NCI-H1048 (cell line): ENCODE measurements around the gene TRIM9.

Experiments
- DNase-seq: peaks from one replicate; lab custom pipeline; 2025; lab: John Stamatoyannopoulos, UW

The TRIM9 gene

DNA sequence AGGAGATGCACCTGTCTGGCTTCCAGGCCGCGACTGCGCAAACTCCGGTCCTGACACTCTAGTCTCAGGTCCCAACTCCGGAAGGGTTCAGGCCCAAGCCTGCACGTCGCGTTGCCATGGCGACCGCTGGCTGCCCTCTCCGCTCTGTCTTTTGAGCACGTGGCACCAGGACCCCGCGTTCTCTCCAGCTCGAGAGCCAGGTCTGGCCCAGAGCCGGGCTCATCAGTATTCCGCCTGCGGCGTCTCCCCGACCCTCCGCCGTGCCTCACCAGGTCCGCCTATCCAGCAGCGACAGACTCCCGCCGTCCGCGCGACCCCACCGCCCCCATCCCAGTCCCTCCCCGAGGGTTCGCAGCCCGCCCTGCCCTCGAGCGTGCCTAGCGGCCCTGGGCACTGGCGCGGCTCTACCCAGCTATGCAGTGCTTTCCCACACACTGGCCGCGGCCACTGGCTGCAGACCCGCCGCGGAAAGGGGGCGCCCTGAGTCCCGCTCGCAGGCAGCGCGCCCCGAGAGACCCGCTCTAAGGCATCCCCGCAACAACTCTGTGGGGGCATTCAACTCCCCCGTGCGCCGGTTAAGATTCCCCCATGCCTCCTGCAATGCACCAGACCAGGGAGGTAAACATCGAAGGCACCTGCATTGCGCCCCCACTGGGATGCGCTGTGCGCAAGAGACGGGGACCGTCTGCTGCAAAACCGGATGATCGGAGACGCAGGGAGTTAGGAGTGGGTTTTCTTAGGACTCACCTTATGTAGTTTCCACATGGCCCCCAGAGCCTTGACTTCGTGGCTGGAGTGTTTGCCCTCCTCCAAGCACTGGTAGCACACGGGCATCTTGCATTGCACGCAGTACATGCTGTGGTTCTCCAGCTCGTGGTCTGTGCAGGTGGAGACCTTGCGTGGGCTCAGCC is 1.3 kb downstream of the TRIM9 start:
- DNase-seq: no peak

DNA sequence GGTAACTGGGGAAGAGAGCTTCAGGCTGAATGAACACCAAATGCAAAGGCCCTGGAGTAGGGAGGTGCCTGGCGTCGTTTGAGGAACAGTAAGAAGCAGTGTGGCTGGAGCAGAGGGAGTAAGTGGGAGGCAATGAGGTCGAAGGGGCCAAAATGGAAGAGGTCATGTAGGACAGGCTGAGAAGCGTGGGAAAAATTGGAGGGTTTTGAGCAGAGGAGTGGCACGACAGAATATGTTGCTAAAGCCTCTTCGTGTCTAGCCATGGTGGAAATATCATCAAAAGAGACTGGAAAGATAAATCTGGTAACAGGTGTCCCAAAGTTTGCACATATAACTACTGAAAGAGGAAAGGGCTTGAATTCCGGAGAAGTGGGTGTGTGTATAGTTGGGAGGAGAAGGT is 1.9 kb downstream of the TRIM9 start:
- DNase-seq: no peak

DNA sequence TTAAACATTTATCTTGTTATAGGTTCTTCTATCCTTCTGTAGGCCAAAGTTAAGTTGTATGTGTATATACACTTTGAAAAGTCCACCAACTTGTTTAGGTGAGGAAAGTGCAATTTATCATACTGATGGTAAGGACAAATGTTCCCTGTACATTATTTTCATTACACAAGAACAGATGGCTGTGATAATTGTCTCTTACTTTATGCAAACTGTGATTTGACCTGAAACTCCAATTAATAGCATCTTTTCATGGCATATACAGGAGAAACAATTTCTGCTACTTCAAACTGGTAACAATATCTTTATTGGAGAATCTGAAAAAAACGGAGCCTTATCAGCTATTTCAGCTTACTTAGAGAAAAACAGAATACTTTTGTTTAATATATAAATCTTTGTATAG is 5.6 kb downstream of the TRIM9 start:
- DNase-seq: no peak

DNA sequence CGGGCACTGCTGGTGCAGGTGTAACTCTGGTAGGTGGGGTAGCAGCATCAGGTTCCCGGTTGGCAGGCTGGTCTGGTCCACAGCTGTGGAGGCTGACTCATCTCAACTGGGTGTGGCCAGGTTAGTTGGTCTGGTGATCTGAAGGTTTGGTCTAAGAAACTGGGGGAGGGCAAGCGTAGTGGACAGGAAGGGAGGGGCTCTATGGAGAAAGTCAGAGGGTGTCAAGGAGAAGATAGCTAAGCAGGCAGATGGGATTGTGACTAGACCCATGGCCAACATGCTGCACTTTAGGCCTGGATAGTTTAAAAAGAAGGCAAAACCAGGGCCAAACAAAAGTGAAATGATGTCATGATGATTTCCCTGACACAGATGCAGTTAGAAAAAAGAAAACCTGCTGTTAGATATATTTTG is 7.9 kb downstream of the TRIM9 start:
- DNase-seq: no peak

DNA sequence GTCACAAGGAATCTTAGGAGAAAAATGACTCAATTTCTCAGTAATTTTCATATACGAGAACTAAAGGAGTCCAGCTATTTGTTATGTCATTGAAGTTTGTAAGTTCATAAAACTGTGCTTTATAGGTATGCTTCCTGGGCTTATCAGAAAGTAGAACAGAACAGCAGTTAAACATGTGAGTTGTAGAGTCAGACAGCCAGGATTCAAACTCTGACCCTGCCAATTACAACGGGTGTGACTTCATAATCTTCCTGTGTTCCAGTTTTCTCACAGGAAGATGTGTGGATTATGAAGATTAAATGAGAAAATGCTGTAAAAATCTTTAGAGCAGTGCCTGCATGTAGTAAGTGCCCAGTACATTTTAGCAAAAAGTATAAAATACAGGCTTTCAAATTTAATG is 8.9 kb downstream of the TRIM9 start:
- DNase-seq: no peak

DNA sequence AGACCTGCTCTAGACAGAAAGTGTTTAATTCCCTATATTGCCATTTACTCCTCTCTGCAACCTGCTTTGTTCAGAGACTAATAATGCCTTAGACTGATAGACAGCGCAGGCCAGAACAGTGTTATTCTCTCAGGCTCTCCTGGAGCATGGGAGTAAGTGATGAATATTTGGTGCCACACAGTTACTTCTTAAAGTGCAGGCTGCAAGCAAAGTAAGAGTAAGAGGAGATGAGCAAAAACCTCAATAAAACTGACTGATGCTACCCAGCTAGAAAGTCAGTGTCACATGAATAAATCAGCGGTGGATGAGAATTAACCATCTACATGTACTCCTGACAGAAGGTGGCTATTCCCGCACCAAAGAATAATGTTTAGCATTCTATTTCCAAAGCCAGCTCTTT is 9.9 kb downstream of the TRIM9 start:
- DNase-seq: no peak

DNA sequence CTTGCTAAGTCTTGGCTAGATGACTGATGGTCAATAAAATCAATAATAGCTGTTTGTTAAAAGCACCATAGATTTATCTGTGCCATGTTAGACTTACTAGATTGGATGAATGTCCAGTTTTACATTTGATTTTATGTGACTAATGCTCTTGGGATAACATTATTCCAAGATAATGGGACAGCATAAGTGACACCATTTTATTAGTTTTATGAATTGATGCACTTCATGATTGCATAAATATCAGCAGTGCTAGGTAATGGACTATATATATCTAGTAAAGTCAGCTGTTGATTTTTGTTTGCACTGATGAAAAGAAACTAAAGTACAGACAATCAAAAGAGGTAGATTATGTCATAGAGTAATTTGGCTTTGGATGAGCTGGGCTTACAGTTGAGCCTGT is 10.4 kb downstream of the TRIM9 start:
- no peak for DNase-seq

DNA sequence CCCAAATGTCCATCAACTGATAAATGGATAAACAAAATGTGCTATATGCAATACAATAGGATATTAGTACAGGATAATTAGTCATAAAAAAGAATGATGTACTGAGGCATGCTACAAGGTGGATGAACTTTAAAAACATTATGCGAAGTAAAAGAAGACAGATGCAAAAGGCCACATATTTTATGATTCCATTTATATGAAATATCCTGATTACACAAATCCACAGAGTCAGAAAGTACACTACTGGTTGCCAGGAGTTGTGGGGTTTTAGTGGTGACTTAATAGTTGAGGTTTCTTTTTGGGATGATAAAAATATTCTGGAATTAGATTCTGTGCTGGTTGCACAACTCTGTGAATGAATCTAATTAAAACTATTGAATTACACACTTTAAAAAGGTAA is 12.6 kb downstream of the TRIM9 start:
- DNase-seq: no peak

DNA sequence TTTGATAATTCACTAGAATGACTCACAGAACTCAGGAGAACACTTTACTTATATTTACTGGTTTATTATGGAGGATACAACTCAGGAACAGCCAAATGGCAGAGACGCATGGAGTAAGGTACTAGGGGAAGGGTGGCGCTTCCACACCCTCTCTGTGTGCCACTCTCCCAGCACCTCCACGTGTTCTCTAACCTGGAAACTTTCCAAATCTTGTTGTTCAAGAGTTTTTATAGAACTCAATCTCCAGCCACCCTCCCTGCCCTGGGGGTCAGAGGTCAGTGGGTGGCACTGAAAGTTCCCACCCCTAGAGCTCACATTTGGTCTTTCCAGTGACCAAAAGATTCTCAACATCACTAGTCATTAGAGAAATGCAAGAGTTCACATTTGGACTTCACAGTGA is 13.2 kb downstream of the TRIM9 start:
- DNase-seq: no peak

DNA sequence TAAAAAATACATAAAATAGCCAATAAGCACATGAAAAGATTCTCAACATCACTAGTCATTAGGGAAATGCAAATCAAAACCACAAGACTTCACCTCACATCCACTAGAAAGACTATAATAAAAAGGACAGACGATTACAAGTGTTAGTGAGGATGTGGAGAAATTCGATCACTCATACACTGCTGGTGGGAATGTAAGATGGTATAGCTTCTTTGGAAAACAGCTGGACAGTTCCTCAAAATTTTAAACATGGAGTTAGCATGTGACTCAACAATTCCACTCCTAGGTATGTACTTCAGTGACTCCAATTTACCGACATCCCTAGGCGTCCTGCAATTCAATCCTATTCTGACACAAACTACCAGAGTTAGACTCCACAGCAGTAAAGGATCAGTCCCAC is 13.7 kb downstream of the TRIM9 start:
- DNase-seq: no peak

DNA sequence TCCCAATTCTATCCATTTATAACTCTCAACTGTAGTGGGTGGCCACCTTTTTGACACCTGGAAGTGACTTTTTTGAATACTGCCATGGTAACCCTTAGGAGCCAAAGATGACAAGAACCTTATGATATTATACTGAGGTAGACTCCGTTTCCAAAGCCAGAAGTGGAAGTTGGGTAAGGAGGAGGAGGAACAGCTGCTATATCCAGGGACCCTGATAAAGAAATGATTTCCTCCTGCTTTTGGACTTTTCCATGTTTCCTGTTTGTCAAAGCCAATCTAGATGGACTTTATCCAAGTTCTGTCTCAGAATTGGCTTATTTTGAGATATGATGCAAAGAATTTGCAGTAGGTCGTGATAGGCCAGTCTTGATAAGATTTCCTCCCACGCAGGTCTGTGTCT is 14.3 kb downstream of the TRIM9 start:
- DNase-seq: no peak

DNA sequence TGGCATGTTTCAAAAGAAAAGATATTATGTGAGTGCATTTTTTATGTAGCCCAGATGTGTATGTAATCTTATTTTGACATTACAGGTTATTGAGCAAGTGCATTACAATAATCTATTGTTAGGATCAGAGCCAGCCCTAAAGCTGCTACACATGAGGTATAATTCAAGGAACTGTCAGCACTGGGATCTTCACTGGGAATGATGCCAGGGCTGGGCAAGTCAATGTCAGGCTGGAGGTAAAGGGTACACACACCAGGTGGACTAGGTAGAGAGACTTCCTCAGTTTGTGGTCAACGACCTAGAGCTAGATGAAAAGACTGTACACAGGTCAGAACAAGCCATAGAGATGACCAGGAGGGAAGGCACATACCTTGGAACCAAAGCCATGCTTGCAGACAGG is 15.4 kb downstream of the TRIM9 start:
- DNase-seq: no peak

DNA sequence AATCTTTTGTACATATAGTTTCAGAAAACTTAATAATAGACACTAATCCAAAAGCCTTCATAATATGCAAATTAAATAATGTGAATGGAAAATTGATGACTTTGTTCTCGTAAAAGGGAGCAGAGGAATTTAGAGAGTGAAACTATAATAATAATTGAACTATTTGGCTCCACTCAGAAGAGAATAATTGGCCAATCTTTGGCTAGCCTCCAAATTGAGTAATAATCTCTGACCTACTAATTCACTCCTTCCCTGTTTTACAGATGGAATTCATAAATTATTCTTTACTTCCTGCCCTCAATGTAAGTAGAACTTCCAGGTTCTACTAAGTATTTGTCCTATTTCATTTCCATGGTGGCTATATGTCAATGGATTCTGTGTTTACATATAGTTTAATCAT is 15.8 kb downstream of the TRIM9 start:
- peak; percentile 54 for DNase-seq

DNA sequence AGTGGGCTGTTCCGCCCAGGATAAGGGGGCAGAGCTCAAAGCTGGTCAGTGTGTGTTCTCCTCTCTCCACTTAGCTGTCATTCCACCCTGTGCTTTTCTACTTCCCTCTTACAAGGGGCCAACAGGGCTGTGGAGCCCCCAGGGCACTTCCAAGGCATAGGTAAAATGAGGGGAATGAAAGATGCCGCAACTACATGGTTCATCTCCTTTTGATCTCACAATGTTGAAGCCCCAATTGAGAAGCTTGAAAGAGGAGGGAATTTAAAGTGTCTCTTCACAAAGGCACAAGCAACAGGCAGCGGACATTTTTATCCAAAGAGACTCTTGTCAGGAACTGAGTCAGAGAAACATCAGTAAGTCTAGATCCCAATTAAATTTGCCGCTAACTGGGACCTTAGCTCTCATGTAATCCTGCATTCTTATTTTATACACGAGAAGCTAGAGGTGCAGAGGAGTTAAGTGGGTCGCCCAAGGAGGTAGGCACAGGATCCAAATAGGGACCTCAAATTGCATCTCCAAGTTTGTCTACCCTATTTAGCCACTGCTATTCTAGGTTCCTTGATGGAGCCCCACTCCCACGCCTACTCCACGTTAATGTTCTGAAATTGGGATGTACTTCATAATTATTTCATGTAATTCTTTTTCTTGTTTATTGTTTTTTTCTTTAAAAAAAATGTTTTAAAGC is 20.1 kb downstream of the TRIM9 start:
- DNase-seq: no peak

DNA sequence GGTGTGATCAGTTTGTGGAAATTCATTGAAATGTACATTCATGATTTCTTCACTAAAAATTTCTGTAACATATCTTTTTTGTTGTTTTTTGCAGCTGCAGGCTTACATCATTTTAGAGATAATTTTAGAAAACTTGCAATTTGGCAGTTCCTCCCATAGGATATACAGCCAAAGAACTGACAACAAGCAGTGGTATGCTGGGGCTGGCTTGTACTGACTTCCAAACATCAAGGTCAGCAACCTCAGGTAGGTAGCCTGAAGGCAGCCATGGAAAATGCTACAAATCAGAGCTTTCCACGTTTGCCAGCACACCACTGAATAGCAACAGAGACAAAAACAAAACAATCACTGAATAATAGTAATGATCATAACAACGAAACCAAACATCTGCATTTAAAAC is 21.2 kb downstream of the TRIM9 start:
- DNase-seq: no peak

DNA sequence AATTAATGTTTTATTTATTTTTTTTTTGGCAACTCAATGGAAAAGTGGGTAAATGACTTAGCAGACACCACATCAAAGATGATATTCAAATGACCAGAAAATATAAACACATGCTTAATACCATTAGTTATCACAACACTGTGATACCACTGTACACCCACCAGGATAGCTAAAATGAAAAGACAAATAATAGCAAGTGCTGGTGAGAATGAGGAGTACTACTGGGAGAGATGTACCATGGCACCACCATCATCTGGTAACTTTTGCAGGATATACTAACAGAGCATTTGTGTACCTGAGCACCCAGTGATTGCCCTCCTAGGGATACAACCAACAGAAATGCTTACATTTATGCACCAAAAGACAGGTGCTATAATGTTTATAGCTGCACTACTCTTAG is 21.9 kb downstream of the TRIM9 start:
- no peak for DNase-seq

DNA sequence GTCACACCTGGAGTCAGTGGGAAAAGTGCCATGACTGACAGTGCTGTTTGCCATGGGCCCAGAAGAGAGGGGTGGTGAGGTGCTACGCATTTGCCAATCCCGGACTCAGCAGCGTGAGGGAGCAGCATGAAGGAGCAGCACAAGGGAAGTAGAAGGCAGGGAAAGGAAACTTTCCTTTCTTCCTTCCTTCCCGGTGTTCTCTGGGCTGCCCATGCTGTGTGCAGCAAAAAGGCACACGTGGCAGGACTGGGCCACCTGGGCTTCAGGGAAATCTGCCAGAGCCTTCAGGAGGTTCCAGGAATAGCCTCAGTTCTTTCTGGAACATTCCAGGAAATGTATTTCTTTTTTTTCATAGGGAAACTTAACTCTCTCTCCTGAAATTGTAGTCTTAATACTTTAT is 23.0 kb downstream of the TRIM9 start:
- DNase-seq: no peak

DNA sequence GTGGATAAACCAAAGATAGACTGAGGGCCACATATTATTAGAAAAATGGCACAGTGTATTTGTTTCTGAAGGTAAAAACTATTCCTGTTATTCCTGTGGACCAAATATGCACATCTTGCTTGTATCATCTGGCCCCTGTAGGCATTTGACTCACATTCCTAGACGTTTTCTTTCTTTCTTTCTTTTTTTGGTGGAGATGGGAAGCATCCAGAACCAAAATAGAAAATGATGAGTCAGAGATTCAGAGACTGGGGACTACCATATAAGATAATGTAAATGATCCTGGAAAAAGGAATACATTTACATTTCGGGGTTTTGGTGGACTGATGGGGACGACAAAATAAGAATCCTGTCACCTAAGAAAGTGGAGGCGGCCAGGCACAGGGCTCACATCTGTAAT is 24.2 kb downstream of the TRIM9 start:
- DNase-seq: no peak

DNA sequence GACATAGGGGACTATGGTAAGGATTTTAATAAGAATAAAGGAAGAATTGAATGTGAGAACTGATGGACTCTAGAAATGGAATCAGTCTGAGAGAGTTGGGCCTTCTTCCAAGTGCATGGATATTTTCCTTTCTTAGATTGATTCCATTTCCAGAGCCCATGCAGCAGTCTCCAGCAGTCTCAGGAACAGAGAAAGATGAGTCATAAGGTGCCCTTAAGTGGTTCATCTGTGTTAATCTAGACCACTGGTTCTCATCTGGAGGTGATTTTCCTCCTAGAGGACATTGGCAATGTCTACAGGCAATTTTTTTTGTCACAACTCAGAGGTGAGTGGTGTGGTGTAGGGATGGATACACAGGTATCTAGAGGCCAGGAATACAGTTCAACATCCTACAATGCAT is 25.9 kb downstream of the TRIM9 start:
- DNase-seq: no peak

DNA sequence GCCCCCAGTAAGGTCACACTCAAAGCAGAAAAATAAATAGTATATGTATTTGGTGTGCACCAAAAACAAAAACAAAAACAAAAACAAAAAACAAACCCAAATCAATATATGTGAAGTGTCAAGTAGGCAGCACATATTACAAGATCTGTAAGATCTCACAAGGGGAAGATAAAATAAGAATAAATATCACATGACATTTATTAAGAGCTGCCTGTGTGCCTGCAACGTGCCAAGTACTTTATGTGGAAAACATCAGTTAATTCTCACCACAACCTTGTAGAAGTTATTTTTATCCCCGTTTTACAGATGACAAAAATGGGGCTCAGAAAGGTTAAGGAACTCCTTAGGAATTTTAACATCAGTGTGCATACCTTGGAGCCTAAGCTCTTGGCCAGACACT is 26.6 kb downstream of the TRIM9 start:
- DNase-seq: no peak

DNA sequence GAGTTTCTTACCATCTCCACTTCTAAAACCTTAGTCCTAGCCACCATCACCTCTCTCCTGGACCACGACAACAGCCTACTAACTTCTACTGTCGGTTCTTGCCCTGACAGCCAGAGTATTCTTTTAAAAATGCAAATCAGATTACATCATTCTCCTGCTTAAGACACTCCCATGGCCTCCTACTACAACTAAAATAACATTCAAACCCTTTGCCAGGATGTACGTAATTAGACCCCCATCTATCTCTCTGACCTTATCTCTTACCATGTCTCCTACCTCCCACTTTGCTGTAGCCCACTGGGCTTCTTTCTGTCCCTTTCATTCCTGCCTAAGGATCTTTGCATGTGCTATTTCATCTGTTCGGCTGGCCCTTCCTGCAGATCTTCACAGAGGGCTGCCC is 27.6 kb downstream of the TRIM9 start:
- DNase-seq: no peak

DNA sequence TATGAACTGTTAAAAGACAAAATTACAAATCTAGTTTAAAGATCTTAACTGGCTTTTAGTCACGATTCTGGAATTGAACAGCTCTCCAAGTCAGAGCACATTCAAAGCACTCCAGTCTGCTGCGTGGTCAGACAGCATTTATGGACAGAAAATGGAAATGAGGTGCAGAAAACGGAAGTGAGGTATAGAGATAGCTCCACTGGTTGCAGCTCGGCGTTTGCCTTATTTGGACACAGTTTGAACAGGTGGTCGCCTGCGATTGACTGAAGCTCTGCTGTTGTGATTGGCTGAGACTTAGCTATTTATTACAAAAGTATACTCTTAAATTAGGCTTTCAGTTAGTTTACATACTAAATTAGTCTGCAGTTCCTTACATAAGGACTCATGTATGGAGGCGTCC is 28.3 kb downstream of the TRIM9 start:
- no peak for DNase-seq

DNA sequence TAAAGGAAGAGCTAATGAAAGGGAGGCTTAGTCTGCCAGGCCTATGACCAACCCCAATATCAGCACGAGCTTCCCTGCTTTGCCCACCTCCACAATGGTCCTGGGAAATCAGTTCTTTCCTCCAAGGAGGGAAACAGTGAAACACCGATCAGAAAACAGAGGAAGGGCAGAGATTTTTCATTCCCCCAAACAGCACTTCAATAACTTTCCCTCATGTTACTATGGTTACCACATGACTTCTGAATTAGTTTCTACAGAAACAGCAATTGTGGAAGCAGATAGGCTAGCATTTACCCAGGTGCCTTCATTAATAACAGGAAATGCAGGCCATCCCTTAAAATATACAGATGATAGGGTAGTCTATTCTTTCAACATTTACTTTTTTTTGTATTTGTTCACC is 35.9 kb downstream of the TRIM9 start:
- DNase-seq: no peak

DNA sequence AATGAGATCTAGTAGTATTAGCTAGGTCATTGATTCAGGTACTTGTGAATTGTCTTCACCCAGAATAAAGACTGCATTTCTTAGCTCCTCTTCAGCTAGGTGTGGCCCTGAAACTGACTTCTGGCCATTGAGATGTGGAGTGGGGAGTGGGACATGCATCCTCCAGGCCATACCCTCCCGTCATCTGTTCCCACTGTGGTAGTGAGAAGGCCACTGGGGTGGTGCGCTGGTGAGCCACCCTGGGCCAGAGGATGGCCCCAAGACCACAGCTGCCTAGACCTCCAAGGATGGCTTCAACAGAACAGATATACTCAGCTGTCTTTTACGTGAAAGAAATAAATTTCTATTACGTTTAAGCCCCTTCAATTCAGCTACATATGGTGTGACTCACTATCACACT is 36.5 kb downstream of the TRIM9 start:
- DNase-seq: no peak
